Tibial artery (tissue), 4 donors: Measurements from ENCODE around the gene STIP1.

Source experiments
- DNase-seq, 2 donors: peaks; one replicate each; pipeline ENCODE4 v3.0.0-alpha.2; 2019
- H3K27ac ChIP-seq, 2 donors: fragments of 200-600 bp; sonication (generic) in 1 of 2; 1 replicate in 1 of 2; 2 replicates in 1 of 2; pipeline ENCODE4 v1.5.1; 2018 to 2019; ENCODE audit warnings: mild to moderate bottlenecking in 1 of 2
- H3K27me3 ChIP-seq, 2 donors: fragments of 200-600 bp; sonication (generic) in 1 of 2; one replicate each; pipeline versions ENCODE4 v1.5.1 to v1.6.0; 2016 to 2019
- H3K36me3 ChIP-seq, 3 donors: fragments of 200-600 bp; sonication (generic) in 2 of 3; one replicate each; pipeline ENCODE4 v1.5.1; 2016 to 2019; ENCODE audit warnings: mild to moderate bottlenecking in 2 of 3
- H3K4me1 ChIP-seq, 4 donors: fragments of 200-600 bp; sonication (generic) in 2 of 4; 1 replicate in 3 of 4; 2 replicates in 1 of 4; pipeline ENCODE4 v1.5.1; 2016 to 2019
- H3K4me3 ChIP-seq, 2 donors: fragments of 200-600 bp; sonication (generic) in 1 of 2; 1 replicate in 1 of 2; 2 replicates in 1 of 2; pipeline ENCODE4 v1.5.1; 2018 to 2019; ENCODE audit warnings: mild to moderate bottlenecking in 2 of 2
- H3K9me3 ChIP-seq, 3 donors: fragments of 200-600 bp; sonication (generic) in 1 of 3; one replicate each; pipeline ENCODE4 v1.5.1; 2016 to 2019
- intact Hi-C: fragments of 100-400 bp; cut with DNase I; formaldehyde crosslinking; loops from one replicate; pipeline ENCODE4 v1.15.0; 2023; ENCODE audit warnings: low total_unique reads
- TF ChIP-seq, protein P1 (sequence below), 2 experiments: fragments of 200-600 bp in 1 of 2; fragments of 450-650 bp in 1 of 2; IDR thresholded peaks; one replicate each; pipeline ENCODE4 v1.5.1; 2017 to 2019; ENCODE audit warnings: antibody characterized with exemption in 2 of 2, mild to moderate bottlenecking in 1 of 2, moderate library complexity in 1 of 2

STIP1 gene

DNA sequence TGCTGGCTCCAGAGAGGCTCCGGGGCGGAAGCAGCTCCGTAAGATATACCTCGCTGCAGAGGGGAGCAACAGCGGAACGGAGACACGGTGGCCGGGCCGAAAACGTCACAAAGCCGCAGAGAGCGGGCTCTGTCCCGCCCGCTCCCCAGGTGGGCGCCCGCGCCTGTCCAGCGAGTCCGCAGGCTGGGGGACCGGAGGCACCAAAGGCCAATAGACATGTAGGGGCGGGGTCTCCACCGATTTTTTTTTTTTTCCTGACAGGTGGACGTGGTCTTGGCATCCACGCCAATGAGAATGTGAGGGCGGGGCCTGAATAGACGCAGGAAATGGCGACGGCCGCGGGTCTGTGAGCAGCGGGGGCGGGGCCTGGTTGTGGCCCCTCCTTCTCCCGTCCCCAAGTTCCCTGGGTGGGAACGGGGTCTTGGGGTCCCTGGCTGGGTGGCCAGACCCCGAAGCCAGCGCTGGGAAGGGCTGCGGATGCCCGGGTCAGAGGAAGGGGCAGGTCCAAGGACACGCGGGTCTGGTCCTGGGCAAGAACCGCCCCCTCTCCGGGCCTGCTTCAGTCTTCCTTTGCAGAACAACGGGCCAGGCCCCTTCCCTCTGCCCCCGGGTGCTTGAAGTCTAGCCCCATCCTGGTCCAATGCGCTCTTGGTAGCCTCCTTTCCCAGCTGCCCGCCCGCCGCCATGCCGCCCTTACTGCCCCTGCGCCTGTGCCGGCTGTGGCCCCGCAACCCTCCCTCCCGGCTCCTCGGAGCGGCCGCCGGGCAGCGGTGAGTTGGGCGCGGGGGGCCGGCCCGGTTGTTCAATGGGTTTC lies 44.4 kb downstream of the STIP1 start, which contains the start of gene DNAJC4:
Gene DNAJC4 (plus strand): TSS at position 378 of the 814 bp plus-strand sequence. CDS start 307 bp downstream, at position 685.
- Histone ChIP-seq H3K4me3 (peak within 1 kb of the TSS; percentile 58 to 82), H3K27ac (peak within 1 kb of the TSS; percentile 88 to 92), H3K27me3 (no peaks in the 10 kb centered on the region), H3K4me1 (peaks cover 1 to 69% (median 55%) of the 10 kb centered on the region in 4 donors), H3K36me3 (no peaks in the 10 kb centered on the region), H3K9me3 (no peaks in the 10 kb centered on the region)
- intact Hi-C loops: no loop called here
- DNase-seq: peak; percentile 94 to 96
- TF ChIP-seq, protein P1, sequence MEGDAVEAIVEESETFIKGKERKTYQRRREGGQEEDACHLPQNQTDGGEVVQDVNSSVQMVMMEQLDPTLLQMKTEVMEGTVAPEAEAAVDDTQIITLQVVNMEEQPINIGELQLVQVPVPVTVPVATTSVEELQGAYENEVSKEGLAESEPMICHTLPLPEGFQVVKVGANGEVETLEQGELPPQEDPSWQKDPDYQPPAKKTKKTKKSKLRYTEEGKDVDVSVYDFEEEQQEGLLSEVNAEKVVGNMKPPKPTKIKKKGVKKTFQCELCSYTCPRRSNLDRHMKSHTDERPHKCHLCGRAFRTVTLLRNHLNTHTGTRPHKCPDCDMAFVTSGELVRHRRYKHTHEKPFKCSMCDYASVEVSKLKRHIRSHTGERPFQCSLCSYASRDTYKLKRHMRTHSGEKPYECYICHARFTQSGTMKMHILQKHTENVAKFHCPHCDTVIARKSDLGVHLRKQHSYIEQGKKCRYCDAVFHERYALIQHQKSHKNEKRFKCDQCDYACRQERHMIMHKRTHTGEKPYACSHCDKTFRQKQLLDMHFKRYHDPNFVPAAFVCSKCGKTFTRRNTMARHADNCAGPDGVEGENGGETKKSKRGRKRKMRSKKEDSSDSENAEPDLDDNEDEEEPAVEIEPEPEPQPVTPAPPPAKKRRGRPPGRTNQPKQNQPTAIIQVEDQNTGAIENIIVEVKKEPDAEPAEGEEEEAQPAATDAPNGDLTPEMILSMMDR (IDR thresholded peaks at IDR 0.05): no peak

DNA sequence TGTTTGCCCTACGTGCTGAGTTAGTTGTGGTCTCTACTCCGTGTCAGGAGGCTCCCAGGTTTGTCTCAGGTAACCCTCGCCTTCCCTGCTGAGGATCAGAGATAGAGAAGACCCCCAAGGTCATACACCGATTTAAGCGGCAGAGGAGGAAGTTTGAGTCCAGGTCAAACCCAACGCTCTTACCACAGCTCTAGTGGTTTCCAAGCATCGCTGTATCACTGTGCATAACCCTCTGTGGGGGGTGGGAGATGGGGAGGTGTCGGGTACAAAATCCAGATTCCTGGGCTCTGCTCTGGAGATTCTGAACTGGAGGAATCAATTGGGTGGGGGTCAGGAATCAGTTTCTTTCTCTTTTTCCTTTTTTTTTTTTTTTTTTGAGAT lies 45.0 kb downstream of the STIP1 start:
- H3K36me3 ChIP-seq: peaks cover 0 to 3% (median 0%) of the 10 kb centered on the region in 3 donors
- H3K4me3 ChIP-seq: peak overlapping the region; percentile 58 to 82
- intact Hi-C loops: no loop called here
- H3K27me3 ChIP-seq: no peaks in the 10 kb centered on the region
- peak overlapping the region; percentile 88 to 92 for H3K27ac ChIP-seq
- peaks cover 7 to 72% (median 58%) of the 10 kb centered on the region in 4 donors for H3K4me1 ChIP-seq
- no peaks in the 10 kb centered on the region for H3K9me3 ChIP-seq
- TF ChIP-seq, protein P1 (IDR thresholded peaks at IDR 0.05): no peak
- no peak for DNase-seq

DNA sequence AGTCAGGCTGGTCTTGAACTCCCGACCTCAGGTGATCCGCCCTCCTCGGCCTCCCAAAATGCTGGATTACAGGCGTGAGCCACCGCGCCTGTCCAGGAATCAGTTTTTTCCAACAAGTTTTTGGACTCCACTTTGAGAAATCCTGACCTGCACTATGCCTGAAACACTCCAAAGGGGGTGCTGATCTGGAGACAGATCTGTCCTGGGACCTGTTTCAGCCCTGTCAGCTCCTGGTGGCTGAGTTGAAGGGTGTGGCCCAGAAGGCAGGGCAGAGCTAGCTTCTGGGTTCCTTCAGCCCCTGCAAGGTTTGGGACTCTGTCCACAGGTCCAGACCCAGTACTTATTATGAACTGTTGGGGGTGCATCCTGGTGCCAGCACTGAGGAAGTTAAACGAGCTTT lies 45.6 kb downstream of the STIP1 start:
- no peak for DNase-seq
- Histone ChIP-seq H3K27me3 (no peaks in the 10 kb centered on the region), H3K4me3 (no peak overlapping the region), H3K36me3 (peaks cover 0 to 5% (median under 1%) of the 10 kb centered on the region in 3 donors), H3K4me1 (peaks cover 7 to 72% (median 59%) of the 10 kb centered on the region in 4 donors), H3K27ac (peak overlapping the region in 1 of 2 donors; percentile 88), H3K9me3 (no peaks in the 10 kb centered on the region)
- TF ChIP-seq, protein P1 (IDR thresholded peaks at IDR 0.05): no peak
- intact Hi-C loops: no loop called here

DNA sequence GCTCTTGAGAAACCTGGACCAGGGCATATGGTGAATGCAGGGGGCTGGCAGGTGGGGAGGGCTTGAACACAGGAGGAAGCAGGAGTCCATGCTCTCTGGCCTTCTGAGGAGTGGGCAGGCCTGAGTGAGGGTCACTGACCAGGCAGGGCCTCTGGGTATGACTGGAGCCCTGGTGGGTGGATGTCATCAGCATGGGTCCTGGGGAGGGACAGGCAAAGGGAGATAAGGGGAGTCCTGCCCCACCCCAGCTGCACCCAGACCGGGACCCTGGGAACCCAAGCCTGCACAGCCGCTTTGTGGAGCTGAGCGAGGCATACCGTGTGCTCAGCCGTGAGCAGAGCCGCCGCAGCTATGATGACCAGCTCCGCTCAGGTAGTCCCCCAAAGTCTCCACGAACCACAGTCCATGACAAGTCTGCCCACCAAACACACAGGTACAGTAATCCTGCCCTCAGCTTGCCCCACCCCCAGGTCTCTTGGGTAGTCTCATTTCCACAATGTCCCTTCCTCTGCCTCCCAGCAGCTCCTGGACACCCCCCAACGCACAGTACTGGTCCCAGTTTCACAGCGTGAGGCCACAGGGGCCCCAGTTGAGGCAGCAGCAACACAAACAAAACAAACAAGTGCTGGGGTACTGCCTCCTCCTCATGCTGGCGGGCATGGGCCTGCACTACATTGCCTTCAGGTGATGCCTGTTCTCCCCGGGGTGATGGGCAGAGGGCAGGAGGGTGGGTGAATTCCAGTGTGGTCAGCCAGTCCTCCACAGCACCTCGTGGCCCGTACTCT lies 46.4 kb downstream of the STIP1 start:
- no peak for DNase-seq
- TF ChIP-seq, protein P1 (IDR thresholded peaks at IDR 0.05): no peak
- intact Hi-C loops: no loop called here
- Histone ChIP-seq H3K27me3 (no peaks in the 10 kb centered on the region), H3K27ac (peak overlapping the region in 1 of 2 donors; percentile 93), H3K4me3 (no peak overlapping the region), H3K9me3 (no peaks in the 10 kb centered on the region), H3K4me1 (peaks cover 7 to 64% (median 52%) of the 10 kb centered on the region in 4 donors), H3K36me3 (peaks cover 0 to 9% (median 7%) of the 10 kb centered on the region in 3 donors)

DNA sequence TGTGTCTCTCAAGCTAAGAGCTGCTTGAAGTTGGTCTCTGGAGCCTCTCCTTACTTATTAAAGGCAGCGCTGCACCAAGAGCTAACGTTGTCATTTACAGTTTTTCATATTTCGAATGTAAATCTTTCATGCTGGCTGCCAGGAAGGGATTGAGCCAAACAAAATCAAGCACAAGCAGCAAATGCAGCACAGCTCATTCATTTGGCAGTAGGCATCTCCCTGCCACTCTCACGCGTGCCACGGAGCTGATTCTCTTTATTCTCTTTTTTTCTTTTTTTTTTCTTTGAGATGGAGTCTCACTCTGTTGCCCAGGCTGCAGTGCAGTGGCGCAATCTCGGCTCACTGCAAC lies 47.0 kb downstream of the STIP1 start:
- TF ChIP-seq, protein P1 (IDR thresholded peaks at IDR 0.05): no peak
- Histone ChIP-seq H3K9me3 (no peaks in the 10 kb centered on the region), H3K27me3 (no peaks in the 10 kb centered on the region), H3K36me3 (peaks cover under 1 to 15% (median 13%) of the 10 kb centered on the region in 3 donors), H3K27ac (peak overlapping the region in 1 of 2 donors; percentile 93), H3K4me1 (peaks cover 7 to 59% (median 46%) of the 10 kb centered on the region in 4 donors), H3K4me3 (no peak overlapping the region)
- no peak for DNase-seq
- intact Hi-C loops: no loop called here
